Adrenal gland (tissue), 19 donors: ENCODE results near the gene ZBTB7B. TPM values are rescaled to one million over a fixed set of nuclear protein-coding genes. Genes with fewer than 3 reads are reported as not detected.
A peak's percentile ranks its signal among the peaks of the same experiment; 100 is the strongest.

Source experiments
- DNase-seq, 7 donors: peaks; one replicate each; pipeline ENCODE4 v3.0.0-alpha.2; 2019 to 2020
- H3K27ac ChIP-seq, 5 donors: fragments of 200-600 bp; sonication (generic) in 4 of 5; 1 replicate in 3 of 5; 2 replicates in 2 of 5; pipeline versions ENCODE4 v1.5.1 to v1.8.0; 2016 to 2020; ENCODE audit warnings: mild to moderate bottlenecking in 1 of 5
- H3K27me3 ChIP-seq: fragments of 200-600 bp; 2 replicates; pipeline ENCODE4 v1.8.0; 2021
- H3K36me3 ChIP-seq, 2 donors: fragments of 200-600 bp; replicated peaks in 1 of 2; 1 replicate in 1 of 2; 2 replicates in 1 of 2; pipeline versions ENCODE4 v1.5.1 to v1.8.0; 2018 to 2022
- H3K4me1 ChIP-seq, 2 donors: fragments of 200-600 bp; replicated peaks in 1 of 2; 1 replicate in 1 of 2; 2 replicates in 1 of 2; pipeline versions ENCODE4 v1.5.1 to v1.8.0; 2018 to 2021
- H3K4me3 ChIP-seq, 4 donors: fragments of 200-600 bp; sonication (generic) in 3 of 4; one replicate each; pipeline ENCODE4 v1.5.1; 2016 to 2018
- H3K9me3 ChIP-seq, 3 donors: fragments of 200-600 bp; sonication (generic) in 1 of 3; replicated peaks in 1 of 3; 1 replicate in 2 of 3; 2 replicates in 1 of 3; pipeline versions ENCODE4 v1.5.1 to v1.8.0; 2016 to 2021
- POLR2A ChIP-seq, 2 donors: fragments of 450-650 bp; IDR thresholded peaks; one replicate each; pipeline ENCODE4 v1.6.1; 2017; ENCODE audit warnings: antibody characterized with exemption in 2 of 2, mild to moderate bottlenecking in 2 of 2, moderate library complexity in 1 of 2
- WGBS, 4 donors: extraction: QIAGEN DNeasy Blood & Tissue Kit in 2 of 4; methylation state at CpG; one replicate each; pipeline versions ENCODE4 v1.1.5 to v1.1.7; 2013 to 2017; 5-methylcytosine and 5-hydroxymethylcytosine counted together
- intact Hi-C, 2 donors: fragments of 100-400 bp; cut with DNase I; formaldehyde crosslinking; loops; one replicate each; pipeline versions ENCODE4 v1.14.1 to v1.15.0; 2022 to 2023
- long read RNA-seq, 10 donors: library from polyadenylated mRNA in 3 of 10; unstranded in 2 of 10; stranded (forward) in 1 of 10; transcript quantifications; one replicate each; pipeline ENCODE4 v2.0.0 and lab custom pipeline, GENCODE V29; 2021 to 2026
- polyA plus RNA-seq, 3 donors: library from polyadenylated mRNA; stranded (reverse); fragments of 200-250 nt in 2 of 3; fragments of 350-450 nt in 1 of 3; fragmentation: Illumina TruSeq in 1 of 3; extraction: RNeasy Lipid Tissue Mini Kit (QIAGEN cat#74804) in 1 of 3; gene quantifications; one replicate each; pipeline ENCODE4 v1.2.3, GENCODE V29; 2013 to 2014
- total RNA-seq, 9 donors: library from RNA; depleted of rRNA in 4 of 9; stranded (reverse); fragments of >200 nt in 4 of 9; fragments of 120-200 nt in 1 of 9; fragmentation: NEBNext Ultra II Directional in 1 of 9; extraction: Animal tissue kit (Norgen Biotek cat#: 25700) in 1 of 9; gene quantifications; one replicate each; pipeline versions ENCODE4 v1.1.0 to v1.2.4, GENCODE V29; 2013 to 2023
- TF ChIP-seq, protein P1 (sequence below), 6 experiments: fragments of 450-650 bp in 4 of 6; fragments of 200-600 bp in 2 of 6; sonication (generic) in 1 of 6; IDR thresholded peaks; 1 replicate in 5 of 6; 2 replicates in 1 of 6; pipeline versions ENCODE4 v1.5.1 to v1.8.0; 2016 to 2021; ENCODE audit warnings: antibody characterized with exemption in 6 of 6, mild to moderate bottlenecking in 2 of 6, moderate library complexity in 1 of 6
- donor health status: healthy with polysubstance abuse.
- donor health status: Bipolar disorder and iron deficiency.
- donor health status: DM: yes; HTN: yes; CAD: no.
- donor health status: DM: no; HTN: no; CAD: no.
- donor health status: DM: no; HTN: no; CAD: no.
- donor health status: DM: yes; HTN: yes; CAD: no.

Gene ZBTB7B
- total RNA-seq (100 to 1,000 TPM in 1 of 9 donors, 10 to 100 TPM in 8; 23.3 to 126 (median 78.1) TPM), polyA plus RNA-seq (10 to 100 TPM; 22.4 to 97.3 (median 27.9) TPM)
- long read RNA-seq, donor 1, partial matches to known transcripts = 0 of 5 reads
- long read RNA-seq, donor 1, other reads (novel, unspliced or antisense) = 0 of 5 reads
- long read RNA-seq, donor 2, partial matches to known transcripts = 0 of 2 reads
- long read RNA-seq, donor 2, other reads (novel, unspliced or antisense) = 0 of 2 reads
- long read RNA-seq, donor 3, partial matches to known transcripts = 0 of 3 reads
- long read RNA-seq, donor 3, other reads (novel, unspliced or antisense) = 0 of 3 reads
- long read RNA-seq, donor 4 = 0 reads
- long read RNA-seq, donor 5, transcript ZBTB7B-201 (2 exons, 2,129 nt) = major isoform, 5 of 31 reads
- long read RNA-seq, donor 5, partial matches to known transcripts = 8 of 31 reads
- long read RNA-seq, donor 5, other reads (novel, unspliced or antisense) = 12 of 31 reads
- long read RNA-seq, donor 6, partial matches to known transcripts = 0 of 1 reads
- long read RNA-seq, donor 6, other reads (novel, unspliced or antisense) = 1 of 1 reads
- long read RNA-seq, donor 7, partial matches to known transcripts = 0 of 2 reads
- long read RNA-seq, donor 7, other reads (novel, unspliced or antisense) = 0 of 2 reads
- long read RNA-seq, donor 8, full-length matches to known transcripts = 7 of 7 reads
- long read RNA-seq, donor 8, partial matches to known transcripts = 0 of 7 reads
- long read RNA-seq, donor 8, other reads (novel, unspliced or antisense) = 0 of 7 reads
- long read RNA-seq, donor 9, partial matches to known transcripts = 0 of 4 reads
- long read RNA-seq, donor 9, other reads (novel, unspliced or antisense) = 0 of 4 reads
- long read RNA-seq, donor 10, partial matches to known transcripts = 0 of 1 reads
- long read RNA-seq, donor 10, other reads (novel, unspliced or antisense) = 0 of 1 reads

DNA sequence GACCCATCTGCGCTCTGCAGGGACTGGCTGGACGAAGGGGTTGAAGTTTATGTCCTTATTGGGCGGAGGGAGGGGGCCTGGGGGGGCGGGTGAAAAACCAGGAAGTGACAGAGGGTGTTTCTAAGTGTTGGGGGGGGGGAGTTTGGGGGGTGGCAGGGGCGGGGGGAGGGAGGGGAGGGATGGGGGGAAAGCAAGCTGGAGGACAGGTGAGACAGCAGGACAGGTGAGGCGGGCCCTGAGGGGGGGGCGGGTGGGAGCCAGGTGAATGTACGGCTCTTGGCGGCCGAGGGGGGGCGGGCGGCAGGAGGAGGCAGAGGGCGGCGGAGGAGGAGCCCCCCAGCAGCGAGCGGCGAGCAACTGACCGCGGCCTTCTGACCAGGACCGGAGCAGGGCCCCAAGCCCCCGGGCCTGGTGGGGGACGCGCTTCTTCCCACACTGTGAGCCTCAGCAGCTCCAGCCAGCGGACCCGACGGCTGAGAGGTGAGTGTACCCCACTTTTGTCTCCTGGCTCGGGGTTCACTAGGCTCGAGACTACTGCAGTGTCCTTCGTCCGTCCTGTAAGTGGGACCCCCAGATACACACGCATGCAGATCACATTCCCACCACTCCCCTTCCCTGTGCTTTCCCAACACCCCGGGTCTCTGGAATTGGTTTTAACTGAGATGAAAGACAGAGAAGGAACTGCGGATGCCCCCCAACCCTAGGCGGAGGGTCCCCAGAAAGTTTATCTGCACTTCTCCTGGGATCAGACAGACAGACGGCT lies at the start of gene ZBTB7B:
Gene ZBTB7B (plus strand): TSS at position 339 of the 763 bp plus-strand sequence. CDS start 11,859 bp downstream, outside the sequence.
- 0 to 1% (median 0%) methylated on average over 11 to 33 of the region's 35 CpGs for WGBS, 4 donors
- intact Hi-C loops = loop anchor here in 1 of 2 donors (5.0 kb wide), 1 partner anchor 35 kb away; no protein-coding TSS in a partner anchor
- H3K9me3 ChIP-seq = no peaks in the 10 kb centered on the region
- H3K4me3 ChIP-seq = peak within 1 kb of the TSS; percentile 39 to 87 (median 68)
- H3K4me1 ChIP-seq = peaks cover 49 to 52% of the 10 kb centered on the region in 2 donors
- TF ChIP-seq, protein P1, sequence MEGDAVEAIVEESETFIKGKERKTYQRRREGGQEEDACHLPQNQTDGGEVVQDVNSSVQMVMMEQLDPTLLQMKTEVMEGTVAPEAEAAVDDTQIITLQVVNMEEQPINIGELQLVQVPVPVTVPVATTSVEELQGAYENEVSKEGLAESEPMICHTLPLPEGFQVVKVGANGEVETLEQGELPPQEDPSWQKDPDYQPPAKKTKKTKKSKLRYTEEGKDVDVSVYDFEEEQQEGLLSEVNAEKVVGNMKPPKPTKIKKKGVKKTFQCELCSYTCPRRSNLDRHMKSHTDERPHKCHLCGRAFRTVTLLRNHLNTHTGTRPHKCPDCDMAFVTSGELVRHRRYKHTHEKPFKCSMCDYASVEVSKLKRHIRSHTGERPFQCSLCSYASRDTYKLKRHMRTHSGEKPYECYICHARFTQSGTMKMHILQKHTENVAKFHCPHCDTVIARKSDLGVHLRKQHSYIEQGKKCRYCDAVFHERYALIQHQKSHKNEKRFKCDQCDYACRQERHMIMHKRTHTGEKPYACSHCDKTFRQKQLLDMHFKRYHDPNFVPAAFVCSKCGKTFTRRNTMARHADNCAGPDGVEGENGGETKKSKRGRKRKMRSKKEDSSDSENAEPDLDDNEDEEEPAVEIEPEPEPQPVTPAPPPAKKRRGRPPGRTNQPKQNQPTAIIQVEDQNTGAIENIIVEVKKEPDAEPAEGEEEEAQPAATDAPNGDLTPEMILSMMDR (IDR thresholded peaks at IDR 0.05) = peak in 2 of 6 experiments; percentile 5 to 23
- TF ChIP-seq POLR2A (IDR thresholded peaks at IDR 0.05) = no peak
- H3K27ac ChIP-seq = peak within 1 kb of the TSS; percentile 87 to 99 (median 96)
- H3K27me3 ChIP-seq = no peaks in the 10 kb centered on the region
- DNase-seq = peak in 6 of 7 donors; percentile 54 to 75 (median 64)
- no peaks in the 10 kb centered on the region for H3K36me3 ChIP-seq

DNA sequence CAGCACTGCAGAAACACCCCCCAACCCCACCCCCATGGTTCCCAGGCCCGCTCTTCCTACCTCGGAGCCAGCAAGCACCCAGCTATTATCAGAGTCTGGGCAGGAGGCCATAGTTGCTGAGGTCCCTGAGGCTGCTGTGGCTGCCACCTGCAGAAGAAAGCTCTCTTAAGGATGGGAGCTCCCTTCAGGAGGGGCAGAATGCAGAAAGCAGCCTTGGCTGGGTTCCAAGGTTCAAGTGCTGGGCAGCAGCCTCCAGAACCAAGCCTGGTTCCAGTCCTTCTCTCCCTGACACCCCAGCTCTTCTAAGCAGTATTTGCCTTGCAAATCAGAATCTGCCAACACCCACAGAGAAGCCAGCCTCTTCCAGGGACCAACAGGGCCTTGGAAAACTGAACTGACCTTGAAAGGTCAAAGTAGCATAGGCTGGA lies 49.0 kb upstream of the ZBTB7B start:
- no peaks in the 10 kb centered on the region for H3K9me3 ChIP-seq
- peak overlapping the region in 3 of 5 donors; percentile 62 to 84 (median 82) for H3K27ac ChIP-seq
- TF ChIP-seq, protein P1 (IDR thresholded peaks at IDR 0.05) = no peak
- no peak for TF ChIP-seq POLR2A (IDR thresholded peaks at IDR 0.05)
- peak in 2 of 7 donors; percentile 29 to 39 for DNase-seq
- intact Hi-C loops = no loop called here
- H3K4me1 ChIP-seq = peaks cover 41 to 59% of the 10 kb centered on the region in 2 donors
- 31 to 60% (median 49%) methylated on average over 2 of the region's 2 CpGs for WGBS, 4 donors
- H3K27me3 ChIP-seq = no peaks in the 10 kb centered on the region
- peaks cover 0 to 19% of the 10 kb centered on the region in 2 donors for H3K36me3 ChIP-seq
- peak overlapping the region in 1 of 4 donors; percentile 5 for H3K4me3 ChIP-seq

DNA sequence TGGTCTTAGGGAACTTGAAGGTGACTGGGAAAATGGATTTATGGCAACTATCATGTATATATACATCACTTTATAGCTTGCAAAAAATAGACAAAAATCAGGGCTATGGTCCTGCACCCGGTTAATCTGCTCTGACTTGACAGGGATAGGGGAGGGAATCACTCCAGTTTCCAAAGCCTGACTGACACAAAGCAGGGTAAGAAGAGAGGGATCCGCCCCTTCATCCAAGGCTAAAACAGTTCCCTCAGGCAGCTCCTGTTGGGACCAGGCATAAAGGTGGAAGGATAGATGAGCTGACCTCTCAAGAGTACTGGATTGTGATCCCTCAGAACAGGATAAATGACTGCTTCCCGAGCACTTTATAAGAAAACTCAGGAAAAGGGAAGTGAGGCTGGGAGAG lies 48.1 kb upstream of the ZBTB7B start:
- peak in 1 of 7 donors; percentile 19 for DNase-seq
- Histone ChIP-seq H3K27me3 (no peaks in the 10 kb centered on the region), H3K36me3 (peaks cover 0 to 28% of the 10 kb centered on the region in 2 donors), H3K4me1 (peaks cover 41 to 59% of the 10 kb centered on the region in 2 donors), H3K4me3 (no peak overlapping the region), H3K27ac (peak overlapping the region in 2 of 5 donors; percentile 77 to 84), H3K9me3 (no peaks in the 10 kb centered on the region)
- TF ChIP-seq, protein P1 (IDR thresholded peaks at IDR 0.05) = no peak
- TF ChIP-seq POLR2A (IDR thresholded peaks at IDR 0.05) = no peak
- intact Hi-C loops = no loop called here
- WGBS, 4 donors = 40 to 51% (median 47%) methylated on average over 3 of the region's 3 CpGs
